Measurements from ENCODE around the gene KMO.

DNA sequence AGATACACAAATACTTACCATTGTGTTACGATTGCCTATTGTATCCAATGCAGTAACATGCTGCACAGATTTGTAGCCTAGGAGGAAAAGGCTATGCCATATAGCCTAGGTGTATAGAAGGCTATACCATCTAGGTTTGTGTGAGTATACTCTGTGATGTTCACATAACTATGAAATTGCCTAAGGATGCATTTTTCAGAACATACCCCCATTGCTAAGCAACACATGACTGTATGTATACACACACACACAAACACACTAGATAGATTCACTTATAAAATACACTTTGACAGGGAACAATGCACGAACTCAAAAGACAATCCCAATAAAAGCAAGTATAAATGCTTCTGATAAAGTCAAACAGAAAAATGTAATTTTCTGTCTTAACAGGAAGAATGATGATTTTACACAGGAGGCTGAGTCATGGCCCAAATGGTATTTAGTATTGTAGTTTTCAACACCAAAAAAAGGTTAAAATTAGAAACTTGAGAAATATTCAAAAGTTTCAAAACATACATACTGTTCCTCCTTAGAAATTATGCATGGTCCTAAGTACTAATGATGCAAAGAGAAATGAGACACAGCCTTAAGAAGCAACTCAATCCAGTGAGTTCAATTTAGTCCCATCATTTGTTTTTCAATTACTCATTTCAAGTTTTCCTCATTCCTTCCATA is 24.9 kb upstream of the KMO start:
- TF ChIP-seq CTCF (IDR thresholded peaks at IDR 0.05) (no peak), POLR2AphosphoS5 (IDR thresholded peaks at IDR 0.05) (no peak)
